Stimulated activated naive CD4-positive, alpha-beta T cell (primary cell): ENCODE data around the gene EXOC2.

Experiments used
- DNase-seq, 6 experiments: peaks; one replicate each; lab custom pipeline; 2025; lab: John Stamatoyannopoulos, UW

Gene EXOC2

GRCh38 chr6:692858-693722 is at the start of gene EXOC2:
Gene EXOC2, minus strand, starts transcription at chr6:693139. Its CDS starts 55,321 bp downstream, at chr6:637818.
- DNase-seq: peak; percentile 66 to 81 (median 76)

- DNase-seq: no peak
These were observed 48.7 kb upstream of the EXOC2 start for GRCh38 chr6:741410-742339.

- no peak for DNase-seq
These were observed 43.9 kb upstream of the EXOC2 start for GRCh38 chr6:736657-737446.

- DNase-seq: no peak
These were observed 40.7 kb upstream of the EXOC2 start for GRCh38 chr6:733431-734219.

- no peak for DNase-seq
These were observed 39.0 kb upstream of the EXOC2 start for GRCh38 chr6:731924-732323.

GRCh38 chr6:729606-730320 is 36.8 kb upstream of the EXOC2 start:
- DNase-seq: no peak

- no peak for DNase-seq
These were observed 34.9 kb upstream of the EXOC2 start for GRCh38 chr6:727856-728255.

GRCh38 chr6:723540-723939 is 30.6 kb upstream of the EXOC2 start:
- no peak for DNase-seq

GRCh38 chr6:722608-723007 is 29.7 kb upstream of the EXOC2 start:
- DNase-seq: no peak

- peak; percentile 16 to 58 (median 38) for DNase-seq
These were observed 29.2 kb upstream of the EXOC2 start for GRCh38 chr6:722077-722524.

GRCh38 chr6:718345-718744 is 25.4 kb upstream of the EXOC2 start:
- DNase-seq: no peak

- no peak for DNase-seq
These were observed 24.2 kb upstream of the EXOC2 start for GRCh38 chr6:717135-717534.

- DNase-seq: no peak
These were observed 23.0 kb upstream of the EXOC2 start for GRCh38 chr6:715709-716491.

GRCh38 chr6:714100-714499 is 21.2 kb upstream of the EXOC2 start:
- DNase-seq: no peak

- no peak for DNase-seq
These were observed 20.4 kb upstream of the EXOC2 start for GRCh38 chr6:713351-713750.

- no peak for DNase-seq
These were observed 19.9 kb upstream of the EXOC2 start for GRCh38 chr6:712805-713204.

- DNase-seq: no peak
These were observed 19.0 kb upstream of the EXOC2 start for GRCh38 chr6:711925-712324.

GRCh38 chr6:710601-711571 is 17.9 kb upstream of the EXOC2 start:
- peak in 5 of 6 experiments; percentile 14 to 65 (median 60) for DNase-seq
